Keratinocyte (primary cell): ENCODE data around the gene C11orf87. TPM values are rescaled to one million over a fixed set of nuclear protein-coding genes. Genes with fewer than 3 reads are reported as not detected.

Source experiments
- DNase-seq: peaks from one replicate; pipeline ENCODE4 v3.0.0-alpha.2; 2011; ENCODE audit warnings: low read depth, missing footprints, low spot score
- FAIRE-seq: peaks from 2 replicates; lab custom pipeline; 2011; peaks lifted over from hg19 to GRCh38; lab: Jason Lieb, UNC
- H2AFZ ChIP-seq: 2 replicates; pipeline ENCODE4 v1.6.0; 2012; ENCODE audit warnings: low read length, control low read depth, inconsistent platforms; ENCODE audit not compliant: control insufficient read depth
- H3K27ac ChIP-seq: 2 replicates; pipeline ENCODE4 v1.5.1; 2011; ENCODE audit warnings: low read length; ENCODE audit not compliant: control insufficient read depth, insufficient read depth
- H3K27me3 ChIP-seq: 3 replicates; pipeline ENCODE4 v1.6.0; 2011; ENCODE audit warnings: low read length; ENCODE audit not compliant: control insufficient read depth, insufficient read depth; ENCODE audit errors: extremely low read depth
- H3K36me3 ChIP-seq, 2 experiments: 2 replicates in 1 of 2; 3 replicates in 1 of 2; pipeline ENCODE4 v1.5.1; 2011; ENCODE audit warnings: low read length in 2 of 2, mild to moderate bottlenecking in 1 of 2; ENCODE audit not compliant: control insufficient read depth in 2 of 2, insufficient read depth in 2 of 2; ENCODE audit errors: extremely low read depth in 1 of 2
- H3K4me1 ChIP-seq: 3 replicates; pipeline ENCODE4 v1.5.1; 2011; ENCODE audit warnings: low read length; ENCODE audit not compliant: control insufficient read depth, insufficient read depth; ENCODE audit errors: extremely low read depth
- H3K4me2 ChIP-seq: 3 replicates; pipeline ENCODE4 v1.6.0; 2011; ENCODE audit warnings: low read depth, low read length; ENCODE audit not compliant: control insufficient read depth, insufficient read depth; ENCODE audit errors: extremely low read depth
- H3K4me3 ChIP-seq, 3 experiments: fragments of 200-600 bp in 1 of 3; sonication (generic) in 1 of 3; 2 replicates in 2 of 3; 3 replicates in 1 of 3; pipeline ENCODE4 v1.5.1; 2011 to 2016; ENCODE audit warnings: low read length in 3 of 3, mild to moderate bottlenecking in 3 of 3, control low read depth in 2 of 3, inconsistent platforms in 1 of 3, low read depth in 1 of 3, mixed read lengths in 1 of 3, mixed run types in 1 of 3, moderate library complexity in 1 of 3; ENCODE audit not compliant: control insufficient read depth in 2 of 3, insufficient read depth in 2 of 3; ENCODE audit errors: extremely low read depth in 1 of 3
- H3K79me2 ChIP-seq: 2 replicates; pipeline ENCODE4 v1.6.0; 2012; ENCODE audit warnings: low read length; ENCODE audit not compliant: control insufficient read depth, insufficient read depth
- H3K9ac ChIP-seq: 3 replicates; pipeline ENCODE4 v1.6.0; 2011; ENCODE audit warnings: low read length; ENCODE audit not compliant: control insufficient read depth, insufficient read depth; ENCODE audit errors: extremely low read depth
- H3K9me1 ChIP-seq: 3 replicates; pipeline ENCODE4 v1.6.0; 2011; ENCODE audit warnings: low read length; ENCODE audit not compliant: control insufficient read depth, insufficient read depth; ENCODE audit errors: extremely low read depth
- H3K9me3 ChIP-seq: 2 replicates; pipeline ENCODE4 v1.5.1; 2012; ENCODE audit warnings: low read depth, low read length; ENCODE audit not compliant: control insufficient read depth
- H4K20me1 ChIP-seq: 3 replicates; pipeline ENCODE4 v1.6.0; 2011; ENCODE audit warnings: low read length; ENCODE audit not compliant: control insufficient read depth, insufficient read depth; ENCODE audit errors: extremely low read depth
- CTCF ChIP-seq, 3 experiments: IDR thresholded peaks in 1 of 3; conservative IDR thresholded peaks in 1 of 3; optimal IDR thresholded peaks in 1 of 3; 2 replicates in 2 of 3; 3 replicates in 1 of 3; pipeline versions ENCODE3 to v1.5.1; 2011; ENCODE audit warnings: low read length in 3 of 3, mild to moderate bottlenecking in 3 of 3, moderate library complexity in 2 of 3, control low read depth in 1 of 3, inconsistent platforms in 1 of 3; ENCODE audit not compliant: insufficient read depth in 2 of 3; ENCODE audit errors: extremely low read depth in 1 of 3
- EZH2 ChIP-seq: IDR thresholded peaks from one replicate; pipeline ENCODE4 v1.6.1; 2012; ENCODE audit warnings: inconsistent platforms, mild to moderate bottlenecking, low read length, moderate library complexity
- dilution Hi-C: fragments of 300-500 bp; cut with MboI; formaldehyde crosslinking; loops from one replicate; pipeline ENCODE4 v1.7.0; 2020; ENCODE audit warnings: low sequenced_read_pairs; ENCODE audit not compliant: extremely low pct_ligation_motif_present
- polyA plus RNA-seq, 5 experiments: library from polyadenylated mRNA; depleted of rRNA in 3 of 5; stranded (reverse) in 3 of 5; stranded (forward) in 1 of 5; unstranded in 1 of 5; fragments of >200 nt; gene quantifications; 1 replicate in 1 of 5; 2 replicates in 3 of 5; 3 replicates in 1 of 5; pipeline versions ENCODE4 v1.2.1 to v1.2.3, GENCODE V29; 2011 to 2012; ENCODE audit warnings: missing spikeins in 2 of 5, low read depth in 1 of 5, low replicate concordance in 1 of 5

The C11orf87 gene
- polyA plus RNA-seq, 1 donor (not counting 4 experiments of a cell fraction or from before 2014, with no cell fraction given), result 0.24 TPM

GRCh38 chr11:109401545-109401944 is 20.4 kb upstream of the C11orf87 start:
- Histone ChIP-seq H3K4me3 (no peak overlapping the region), H3K36me3 (no peaks in the 10 kb centered on the region), H3K27me3 (no peaks in the 10 kb centered on the region), H2AFZ (no peak overlapping the region), H4K20me1 (no peaks in the 10 kb centered on the region), H3K9ac (no peak overlapping the region), H3K9me1 (no peaks in the 10 kb centered on the region), H3K79me2 (no peaks in the 10 kb centered on the region), H3K4me2 (no peak overlapping the region), H3K4me1 (no peaks in the 10 kb centered on the region), H3K9me3 (no peaks in the 10 kb centered on the region), H3K27ac (no peak overlapping the region)
- dilution Hi-C loops, result no loop called here
- DNase-seq (no peak), FAIRE-seq (no peak)
- TF ChIP-seq CTCF (optimal IDR thresholded peaks at IDR 0.05 in 1 of 3, IDR thresholded peaks at IDR 0.05 in 1 of 3, conservative IDR thresholded peaks at IDR 0.05 in 1 of 3; ENCODE audit: extremely low read depth in 1 of 3, insufficient read depth in 2 of 3, low read length in 3 of 3), result no peak
- no peak for TF ChIP-seq EZH2

DNA sequence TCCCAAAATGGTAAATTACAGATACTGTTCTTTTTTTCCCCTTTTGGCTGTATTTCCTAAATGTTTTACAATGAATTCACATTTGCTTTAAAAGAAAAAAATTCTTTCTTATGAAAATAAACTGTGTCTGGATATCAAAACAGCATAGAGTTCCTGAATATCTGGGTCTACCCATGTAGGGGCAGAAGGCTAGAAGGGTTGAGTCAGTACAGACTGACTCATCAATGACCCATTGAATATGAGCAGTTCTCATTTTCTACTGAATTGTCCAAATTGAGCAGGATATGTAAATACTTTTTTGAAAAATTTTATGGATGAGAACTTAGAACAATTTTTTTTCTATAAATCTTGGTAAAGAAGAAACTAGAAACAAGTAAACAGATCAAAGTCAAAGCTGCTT is 16.3 kb upstream of the C11orf87 start:
- H3K9ac ChIP-seq, result no peak overlapping the region
- FAIRE-seq, result no peak
- no peak overlapping the region for H3K27ac ChIP-seq
- H3K9me1 ChIP-seq, result no peaks in the 10 kb centered on the region
- dilution Hi-C loops, result no loop called here
- TF ChIP-seq EZH2 (no peak), CTCF (optimal IDR thresholded peaks at IDR 0.05 in 1 of 3, IDR thresholded peaks at IDR 0.05 in 1 of 3, conservative IDR thresholded peaks at IDR 0.05 in 1 of 3; ENCODE audit: extremely low read depth in 1 of 3, insufficient read depth in 2 of 3, low read length in 3 of 3) (no peak)
- no peaks in the 10 kb centered on the region for H3K4me1 ChIP-seq
- H3K27me3 ChIP-seq, result no peaks in the 10 kb centered on the region
- no peaks in the 10 kb centered on the region for H3K9me3 ChIP-seq
- H4K20me1 ChIP-seq, result no peaks in the 10 kb centered on the region
- no peak for DNase-seq
- no peak overlapping the region for H3K4me2 ChIP-seq
- H3K36me3 ChIP-seq, result no peaks in the 10 kb centered on the region
- H3K4me3 ChIP-seq, result no peak overlapping the region
- H3K79me2 ChIP-seq, result no peaks in the 10 kb centered on the region
- no peak overlapping the region for H2AFZ ChIP-seq
